ENCODE data around the gene CMTM3.
"Not testable (repeated sequence)": the region's sequence is repeated elsewhere in the genome, so short reads cannot be mapped to it uniquely, and the experiment has no call there.

Gene CMTM3

GRCh38 chr16:66631558-66631957 is 27.1 kb downstream of the CMTM3 start:
- in situ Hi-C loops (cut with HindIII; ENCODE audit: low sequenced_read_pairs) = not testable (repeated sequence)

GRCh38 chr16:66634527-66635196 is 30.2 kb downstream of the CMTM3 start:
- in situ Hi-C loops (cut with HindIII; ENCODE audit: low sequenced_read_pairs) = no loop called here

- in situ Hi-C loops (cut with HindIII; ENCODE audit: low sequenced_read_pairs) = no loop called here
These were observed 30.9 kb downstream of the CMTM3 start for GRCh38 chr16:66635406-66635805.

GRCh38 chr16:66636199-66636598 is 31.7 kb downstream of the CMTM3 start:
- in situ Hi-C loops (cut with HindIII; ENCODE audit: low sequenced_read_pairs) = no loop called here

GRCh38 chr16:66637806-66638205 is 33.3 kb downstream of the CMTM3 start:
- in situ Hi-C loops (cut with HindIII; ENCODE audit: low sequenced_read_pairs) = no loop called here

- in situ Hi-C loops (cut with HindIII; ENCODE audit: low sequenced_read_pairs) = no loop called here
These were observed 34.8 kb downstream of the CMTM3 start for GRCh38 chr16:66639091-66639885.

- in situ Hi-C loops (cut with HindIII; ENCODE audit: low sequenced_read_pairs) = no loop called here
These were observed 36.3 kb downstream of the CMTM3 start for GRCh38 chr16:66640724-66641314.

- in situ Hi-C loops (cut with HindIII; ENCODE audit: low sequenced_read_pairs) = no loop called here
These were observed 36.9 kb downstream of the CMTM3 start for GRCh38 chr16:66641387-66641786.

- in situ Hi-C loops (cut with HindIII; ENCODE audit: low sequenced_read_pairs) = no loop called here
These were observed 43.4 kb downstream of the CMTM3 start for GRCh38 chr16:66647866-66648265.

GRCh38 chr16:66649167-66649566 is 44.7 kb downstream of the CMTM3 start:
- in situ Hi-C loops (cut with HindIII; ENCODE audit: low sequenced_read_pairs) = no loop called here

GRCh38 chr16:66649636-66650205 is 45.2 kb downstream of the CMTM3 start:
- in situ Hi-C loops (cut with HindIII; ENCODE audit: low sequenced_read_pairs) = no loop called here

- in situ Hi-C loops (cut with HindIII; ENCODE audit: low sequenced_read_pairs) = no loop called here
These were observed 46.4 kb downstream of the CMTM3 start for GRCh38 chr16:66650707-66651473.

- in situ Hi-C loops (cut with HindIII; ENCODE audit: low sequenced_read_pairs) = no loop called here
These were observed 46.9 kb downstream of the CMTM3 start for GRCh38 chr16:66651474-66651765.

- in situ Hi-C loops (cut with HindIII; ENCODE audit: low sequenced_read_pairs) = no loop called here
These were observed 47.5 kb downstream of the CMTM3 start for GRCh38 chr16:66651965-66652364.

GRCh38 chr16:66652661-66653360 is 48.3 kb downstream of the CMTM3 start:
- in situ Hi-C loops (cut with HindIII; ENCODE audit: low sequenced_read_pairs) = no loop called here

GRCh38 chr16:66653581-66654350 is 49.3 kb downstream of the CMTM3 start:
- in situ Hi-C loops (cut with HindIII; ENCODE audit: low sequenced_read_pairs) = no loop called here

GRCh38 chr16:66656547-66656946 is 52.0 kb downstream of the CMTM3 start:
- in situ Hi-C loops (cut with HindIII; ENCODE audit: low sequenced_read_pairs) = no loop called here

GRCh38 chr16:66658143-66658859 is 53.8 kb downstream of the CMTM3 start:
- in situ Hi-C loops (cut with HindIII; ENCODE audit: low sequenced_read_pairs) = no loop called here

- in situ Hi-C loops (cut with HindIII; ENCODE audit: low sequenced_read_pairs) = no loop called here
These were observed 54.3 kb downstream of the CMTM3 start for GRCh38 chr16:66658860-66659190.

Data from DLD1 (cell line).